Loucy (cell line): ENCODE results near the gene NUP50.

Experiments used
- EZH2phosphoT487 ChIP-seq: fragments of 200-600 bp; IDR thresholded peaks from 2 replicates; pipeline ENCODE4 v1.6.1; 2018; ENCODE audit warnings: antibody characterized with exemption, mild to moderate bottlenecking, moderate library complexity, borderline replicate concordance
- TF ChIP-seq, protein P1 (sequence below): fragments of 200-600 bp; sonication (generic); conservative IDR thresholded peaks from 2 replicates; pipeline ENCODE4 v1.5.1; 2014; ENCODE audit warnings: mild to moderate bottlenecking, antibody characterized with exemption, low read length

- TF ChIP-seq, protein P1, sequence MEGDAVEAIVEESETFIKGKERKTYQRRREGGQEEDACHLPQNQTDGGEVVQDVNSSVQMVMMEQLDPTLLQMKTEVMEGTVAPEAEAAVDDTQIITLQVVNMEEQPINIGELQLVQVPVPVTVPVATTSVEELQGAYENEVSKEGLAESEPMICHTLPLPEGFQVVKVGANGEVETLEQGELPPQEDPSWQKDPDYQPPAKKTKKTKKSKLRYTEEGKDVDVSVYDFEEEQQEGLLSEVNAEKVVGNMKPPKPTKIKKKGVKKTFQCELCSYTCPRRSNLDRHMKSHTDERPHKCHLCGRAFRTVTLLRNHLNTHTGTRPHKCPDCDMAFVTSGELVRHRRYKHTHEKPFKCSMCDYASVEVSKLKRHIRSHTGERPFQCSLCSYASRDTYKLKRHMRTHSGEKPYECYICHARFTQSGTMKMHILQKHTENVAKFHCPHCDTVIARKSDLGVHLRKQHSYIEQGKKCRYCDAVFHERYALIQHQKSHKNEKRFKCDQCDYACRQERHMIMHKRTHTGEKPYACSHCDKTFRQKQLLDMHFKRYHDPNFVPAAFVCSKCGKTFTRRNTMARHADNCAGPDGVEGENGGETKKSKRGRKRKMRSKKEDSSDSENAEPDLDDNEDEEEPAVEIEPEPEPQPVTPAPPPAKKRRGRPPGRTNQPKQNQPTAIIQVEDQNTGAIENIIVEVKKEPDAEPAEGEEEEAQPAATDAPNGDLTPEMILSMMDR = no peak
- TF ChIP-seq EZH2phosphoT487 = no peak
Measured at GRCh38 chr22:45144916-45145315, 18.8 kb upstream of the NUP50 start.
